ENCODE data around the gene ATP9A. TPM values are rescaled to one million over a fixed set of nuclear protein-coding genes. Genes with fewer than 3 reads are reported as not detected.
"Not testable (repeated sequence)": the region's sequence is repeated elsewhere in the genome, so short reads cannot be mapped to it uniquely, and the experiment has no call there.

The ATP9A gene
- polyA plus RNA-seq, 1 of the 3 experiments (the other 2 are of a cell fraction) = 11.0 TPM

GRCh38 chr20:51687630-51688029 is 80.6 kb downstream of the ATP9A start (continued):
- TF ChIP-seq, protein P1, sequence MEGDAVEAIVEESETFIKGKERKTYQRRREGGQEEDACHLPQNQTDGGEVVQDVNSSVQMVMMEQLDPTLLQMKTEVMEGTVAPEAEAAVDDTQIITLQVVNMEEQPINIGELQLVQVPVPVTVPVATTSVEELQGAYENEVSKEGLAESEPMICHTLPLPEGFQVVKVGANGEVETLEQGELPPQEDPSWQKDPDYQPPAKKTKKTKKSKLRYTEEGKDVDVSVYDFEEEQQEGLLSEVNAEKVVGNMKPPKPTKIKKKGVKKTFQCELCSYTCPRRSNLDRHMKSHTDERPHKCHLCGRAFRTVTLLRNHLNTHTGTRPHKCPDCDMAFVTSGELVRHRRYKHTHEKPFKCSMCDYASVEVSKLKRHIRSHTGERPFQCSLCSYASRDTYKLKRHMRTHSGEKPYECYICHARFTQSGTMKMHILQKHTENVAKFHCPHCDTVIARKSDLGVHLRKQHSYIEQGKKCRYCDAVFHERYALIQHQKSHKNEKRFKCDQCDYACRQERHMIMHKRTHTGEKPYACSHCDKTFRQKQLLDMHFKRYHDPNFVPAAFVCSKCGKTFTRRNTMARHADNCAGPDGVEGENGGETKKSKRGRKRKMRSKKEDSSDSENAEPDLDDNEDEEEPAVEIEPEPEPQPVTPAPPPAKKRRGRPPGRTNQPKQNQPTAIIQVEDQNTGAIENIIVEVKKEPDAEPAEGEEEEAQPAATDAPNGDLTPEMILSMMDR (IDR thresholded peaks at IDR 0.05) = no peak
- no peak for TF ChIP-seq CHD2 (IDR thresholded peaks at IDR 0.05; ENCODE audit: low read length, partially characterized antibody)
- TF ChIP-seq TCF12 (IDR thresholded peaks at IDR 0.05) = no peak

DNA sequence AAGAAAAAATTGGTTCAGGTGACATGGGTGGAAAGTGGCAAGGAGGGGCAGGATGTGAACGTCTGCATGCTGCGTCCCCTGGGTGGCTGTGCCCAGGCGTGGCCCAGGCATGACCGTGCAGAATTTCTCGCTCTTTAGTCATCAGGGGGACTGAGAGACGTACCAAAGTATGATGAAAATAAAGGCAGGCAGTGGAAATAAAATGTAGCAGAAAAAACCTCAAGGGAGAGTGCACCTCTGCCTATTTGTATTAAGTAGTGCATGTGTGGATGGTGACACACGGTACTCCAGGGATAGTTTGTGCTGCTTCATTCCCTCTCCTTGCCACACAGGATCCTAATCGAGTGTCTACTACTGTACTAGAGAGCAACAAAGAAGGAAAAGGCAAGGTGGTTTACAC is 81.1 kb downstream of the ATP9A start:
- Histone ChIP-seq H3K36me3 (replicated peaks in 1 of 2; ENCODE audit: control insufficient read depth in 1 of 2, insufficient read depth in 2 of 2, low read length in 1 of 2) (peaks cover 0 to 6% of the 10 kb centered on the region in 2 experiments), H3K9me2 (no peaks in the 10 kb centered on the region), H3K27ac (ENCODE audit: low read depth in 2 of 2, low read length in 1 of 2) (peak overlapping the region in 1 of 2 experiments; percentile 45; a peak in 2 of 4 replicates), H3K4me2 (no peak overlapping the region), H3K9me3 (no peaks in the 10 kb centered on the region), H2AFZ (ENCODE audit: low read depth) (no peak overlapping the region), H4K20me1 (ENCODE audit: insufficient read depth) (no peaks in the 10 kb centered on the region), H3K4me3 (ENCODE audit: low read depth in 2 of 2, low read length in 1 of 2) (no peak overlapping the region), H3K27me3 (ENCODE audit: insufficient read depth) (no peaks in the 10 kb centered on the region), H3K4me1 (ENCODE audit: control insufficient read depth in 1 of 2, insufficient read depth in 2 of 2, low read depth in 1 of 2, low read length in 1 of 2) (peaks cover 0 to 6% of the 10 kb centered on the region in 2 experiments; a peak in 1 of 4 replicates), H3K79me2 (ENCODE audit: insufficient read depth) (no peaks in the 10 kb centered on the region), H3F3A (replicated peaks; ENCODE audit: insufficient read depth) (no peaks in the 10 kb centered on the region), H3K9ac (no peak overlapping the region; the same call in 1 of the 2 replicates)
- no peak for DNase-seq
- no peak for TF ChIP-seq SMC3 (IDR thresholded peaks at IDR 0.05; ENCODE audit: low read depth, low read length)
- 0 out of 2 replicates have a peak, but pooled peaks have one; percentile 28 for TF ChIP-seq FOSL2 (IDR thresholded peaks at IDR 0.05; ENCODE audit: borderline replicate concordance, low read depth)
- CTCF ChIA-PET = no interaction called here
- POLR2A ChIA-PET = no interaction called here
- WGBS (ENCODE audit: low lambda C conversion rate) = 63% methylated on average over 8 of the region's 8 CpGs

- CTCF ChIA-PET = interaction anchor here (1.0 kb wide), 1 partner anchor 689 kb away, joined by 5 read pairs; no protein-coding TSS in a partner anchor
- H3K4me2 ChIP-seq; POLR2A ChIA-PET; H3F3A ChIP-seq (replicated peaks; ENCODE audit: insufficient read depth); H3K9me2 ChIP-seq; H3K27me3 ChIP-seq (ENCODE audit: insufficient read depth); H4K20me1 ChIP-seq (ENCODE audit: insufficient read depth); H3K36me3 ChIP-seq (replicated peaks in 1 of 2; ENCODE audit: control insufficient read depth in 1 of 2, insufficient read depth in 2 of 2, low read length in 1 of 2); H3K9ac ChIP-seq; DNase-seq; H3K4me3 ChIP-seq (ENCODE audit: low read depth in 2 of 2, low read length in 1 of 2); H3K9me3 ChIP-seq; H3K27ac ChIP-seq (ENCODE audit: low read depth in 2 of 2, low read length in 1 of 2); H2AFZ ChIP-seq (ENCODE audit: low read depth); H3K79me2 ChIP-seq (ENCODE audit: insufficient read depth): not testable (repeated sequence)
- peaks cover 0 to 11% of the 10 kb centered on the region in 2 experiments; a peak in 1 of 4 replicates for H3K4me1 ChIP-seq (ENCODE audit: control insufficient read depth in 1 of 2, insufficient read depth in 2 of 2, low read depth in 1 of 2, low read length in 1 of 2)
- WGBS (ENCODE audit: low lambda C conversion rate) = 94% methylated on average over 2 of the region's 2 CpGs
Observed at GRCh38 chr20:51685494-51685893, 82.7 kb downstream of the ATP9A start.

GRCh38 chr20:51680067-51680749 is 88.0 kb downstream of the ATP9A start:
- ChIA-PET POLR2A (interaction anchor here (0.6 to 0.7 kb wide), 2 partner anchors 16 to 87 kb away, joined by 4 to 5 read pairs; partner anchors contain the start of gene ATP9A), CTCF (interaction anchor here (0.6 to 1.4 kb wide), 6 partner anchors 14 to 404 kb away, joined by 3 to 5 read pairs (median 4); no protein-coding TSS in a partner anchor)
- H3K9me2 ChIP-seq = no peaks in the 10 kb centered on the region
- no peaks in the 10 kb centered on the region for H4K20me1 ChIP-seq (ENCODE audit: insufficient read depth)
- no peak overlapping the region for H3K9ac ChIP-seq
- WGBS (ENCODE audit: low lambda C conversion rate) = 77% methylated on average over 10 of the region's 10 CpGs
- H3K4me3 ChIP-seq (ENCODE audit: low read depth in 2 of 2, low read length in 1 of 2) = no peak overlapping the region
- DNase-seq = peak; percentile 83
- H3K36me3 ChIP-seq (replicated peaks in 1 of 2; ENCODE audit: control insufficient read depth in 1 of 2, insufficient read depth in 2 of 2, low read length in 1 of 2) = peaks cover 0 to 4% of the 10 kb centered on the region in 2 experiments
- no peak overlapping the region for H2AFZ ChIP-seq (ENCODE audit: low read depth)
- peaks cover 0 to 22% of the 10 kb centered on the region in 2 experiments; a peak in 1 of 4 replicates for H3K4me1 ChIP-seq (ENCODE audit: control insufficient read depth in 1 of 2, insufficient read depth in 2 of 2, low read depth in 1 of 2, low read length in 1 of 2)
- H3K27ac ChIP-seq (ENCODE audit: low read depth in 2 of 2, low read length in 1 of 2) = peak overlapping the region in 1 of 2 experiments; percentile 71; a peak in 2 of 4 replicates
- no peaks in the 10 kb centered on the region for H3K9me3 ChIP-seq
- H3F3A ChIP-seq (replicated peaks; ENCODE audit: insufficient read depth) = no peaks in the 10 kb centered on the region
- H3K79me2 ChIP-seq (ENCODE audit: insufficient read depth) = no peaks in the 10 kb centered on the region
- no peaks in the 10 kb centered on the region for H3K27me3 ChIP-seq (ENCODE audit: insufficient read depth)
- H3K4me2 ChIP-seq = no peak overlapping the region
- TF ChIP-seq GATA2 (CRISPR knock-in tag; IDR thresholded peaks at IDR 0.05) (peak; percentile 75), TEAD4 (IDR thresholded peaks at IDR 0.05; ENCODE audit: borderline replicate concordance, insufficient read depth) (no peak), USF1 (IDR thresholded peaks at IDR 0.05; ENCODE audit: borderline replicate concordance, low read depth) (no peak), JUND (IDR thresholded peaks at IDR 0.05) (no peak), PBX3 (IDR thresholded peaks at IDR 0.05) (no peak), RFX5 (IDR thresholded peaks at IDR 0.05; ENCODE audit: low read length) (no peak), MXI1 (IDR thresholded peaks at IDR 0.05; ENCODE audit: low read depth, low read length) (peak; percentile 51; the same call in 1 of the 2 replicates), FOXM1 (IDR thresholded peaks at IDR 0.05; ENCODE audit: low read depth) (no peak), RXRA (IDR thresholded peaks at IDR 0.05; ENCODE audit: borderline replicate concordance, low read depth) (no peak)
